GM19043 (cell line): ENCODE results near the gene ZSCAN26.
"Not testable (repeated sequence)": the region's sequence is repeated elsewhere in the genome, so short reads cannot be mapped to it uniquely, and the experiment has no call there.

Source experiments
- ATAC-seq: cut with Tn5 transposase; IDR thresholded peaks from one replicate; pipeline ENCODE4 v1.9.1; 2021; ENCODE audit warnings: low read depth; ENCODE audit not compliant: unreplicated experiment

ZSCAN26 gene

GRCh38 chr6:28315628-28316027, 48.7 kb downstream of the ZSCAN26 start:
- no peak for ATAC-seq

GRCh38 chr6:28317866-28318265, 50.9 kb downstream of the ZSCAN26 start:
- not testable (repeated sequence) for ATAC-seq

GRCh38 chr6:28322661-28323060, 55.7 kb downstream of the ZSCAN26 start:
- no peak for ATAC-seq

GRCh38 chr6:28323813-28324424, 57.0 kb downstream of the ZSCAN26 start:
- no peak for ATAC-seq

- ATAC-seq: no peak
Measured at GRCh38 chr6:28326371-28326948, 59.5 kb downstream of the ZSCAN26 start.
